CD4-positive, alpha-beta T cell treated with Interleukin-6 for 4 hours (primary cell): ENCODE data around the gene ZNF625.

ENCODE experiments used
- DNase-seq: peaks from one replicate; pipeline ENCODE4 v3.0.0-alpha.2; 2020; ENCODE audit warnings: mixed read lengths

Gene ZNF625

GRCh38 chr19:12156223-12157058, at the start of gene ZNF625:
Gene ZNF625, minus strand, starts transcription at chr19:12156734. Its CDS starts 176 bp downstream, at chr19:12156558.
- DNase-seq: peak; percentile 38

DNA sequence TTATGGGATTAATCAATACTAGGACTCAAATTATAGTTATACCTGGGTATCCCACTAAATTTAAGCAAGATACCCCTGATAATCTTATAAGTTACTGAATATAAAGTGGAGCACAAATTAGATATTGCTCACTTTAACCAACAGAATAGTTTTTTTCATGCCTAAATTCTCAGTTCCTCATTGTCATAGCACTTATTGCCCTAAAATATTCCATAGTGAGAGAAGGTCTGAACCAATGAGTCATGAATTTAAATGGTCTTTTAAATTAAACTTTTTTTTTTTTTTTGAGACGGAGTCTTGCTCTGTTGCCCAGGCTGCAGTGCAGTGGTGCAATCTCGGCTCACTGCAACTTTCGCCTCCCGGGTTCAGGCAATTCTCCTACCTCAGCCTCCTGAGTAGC, 48.8 kb upstream of the ZNF625 start:
- DNase-seq: no peak

- DNase-seq: peak; percentile 74
These were observed 45.7 kb upstream of the ZNF625 start for GRCh38 chr19:12202250-12202649.

DNA sequence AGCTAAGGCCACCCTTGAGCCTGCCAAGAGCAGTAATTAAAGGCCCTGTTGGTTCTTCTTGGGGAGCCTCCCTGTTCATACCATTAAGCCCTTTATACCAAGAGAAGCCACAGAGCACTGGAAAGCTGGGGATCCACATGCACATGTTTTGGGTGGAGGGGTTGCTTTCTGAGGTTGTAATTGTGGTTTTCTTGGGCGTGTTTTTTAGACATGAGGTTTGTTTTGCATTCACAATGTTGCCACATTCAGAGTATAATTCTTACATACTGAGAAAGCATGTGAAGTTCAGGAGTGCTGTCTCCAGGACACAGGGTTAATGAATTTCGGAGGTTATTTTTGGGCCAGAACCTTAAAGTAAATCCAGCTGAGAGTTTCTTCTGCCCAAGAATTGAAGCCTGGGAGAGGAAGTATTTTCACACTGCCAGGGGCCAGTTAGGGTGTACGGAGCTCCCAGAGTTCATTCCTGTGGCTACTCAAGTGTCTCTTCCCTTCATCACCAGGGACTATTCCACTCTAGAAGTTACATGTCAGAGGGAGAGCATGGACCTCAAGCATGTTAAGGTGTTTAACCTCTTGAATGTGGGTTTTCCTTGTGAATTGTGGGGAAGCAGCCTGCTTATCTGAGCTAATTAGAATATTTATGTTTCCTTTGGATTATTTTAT, 43.4 kb upstream of the ZNF625 start:
- DNase-seq: no peak

- no peak for DNase-seq
These were observed 41.6 kb upstream of the ZNF625 start for GRCh38 chr19:12198136-12198535.

DNA sequence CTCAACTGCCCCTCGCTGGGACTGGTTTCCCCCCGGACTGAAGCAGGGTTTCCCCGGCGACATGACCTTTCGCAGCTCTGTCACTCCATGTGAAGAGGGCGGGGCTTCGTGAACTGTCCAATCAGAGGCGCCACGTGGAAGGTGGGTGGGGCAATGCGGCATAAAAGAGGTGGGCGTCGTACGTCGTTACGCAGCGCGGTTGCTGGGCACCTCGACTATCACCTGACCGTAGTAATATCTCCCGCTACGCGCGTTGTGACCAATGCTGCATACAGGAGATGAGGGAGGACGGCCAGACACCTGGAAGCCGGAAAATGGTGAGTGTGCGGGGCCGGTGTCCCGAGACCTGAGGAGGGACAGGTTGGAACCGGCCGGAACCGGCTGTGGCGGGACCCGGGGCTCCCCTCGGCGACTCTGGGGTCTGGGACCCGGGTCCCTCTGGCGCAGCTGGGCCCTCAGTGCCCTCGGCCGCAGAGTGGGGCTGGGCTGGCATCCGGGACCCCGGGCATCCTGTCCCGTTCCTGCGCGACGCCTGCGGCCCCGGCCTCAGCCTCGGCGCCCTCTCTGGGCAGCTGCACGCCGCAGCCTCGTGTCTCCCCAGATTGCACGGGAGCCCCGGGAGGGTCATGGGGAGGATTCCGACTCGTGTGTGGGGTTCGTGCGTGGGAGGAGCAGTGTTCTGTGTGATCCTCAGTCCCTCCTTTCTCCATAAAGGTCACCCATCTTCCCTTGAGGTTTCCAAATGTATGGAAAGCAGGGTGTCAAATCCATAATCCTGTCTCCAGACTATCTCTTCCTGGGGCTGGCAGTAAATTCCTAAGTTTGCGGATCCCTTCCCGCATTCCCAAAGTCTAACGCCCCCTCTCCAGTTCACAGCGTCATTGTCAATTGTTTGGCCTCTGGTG, 38.5 kb upstream of the ZNF625 start:
- DNase-seq: peak; percentile 78

GRCh38 chr19:12187625-12188024, 31.1 kb upstream of the ZNF625 start:
- DNase-seq: no peak

DNA sequence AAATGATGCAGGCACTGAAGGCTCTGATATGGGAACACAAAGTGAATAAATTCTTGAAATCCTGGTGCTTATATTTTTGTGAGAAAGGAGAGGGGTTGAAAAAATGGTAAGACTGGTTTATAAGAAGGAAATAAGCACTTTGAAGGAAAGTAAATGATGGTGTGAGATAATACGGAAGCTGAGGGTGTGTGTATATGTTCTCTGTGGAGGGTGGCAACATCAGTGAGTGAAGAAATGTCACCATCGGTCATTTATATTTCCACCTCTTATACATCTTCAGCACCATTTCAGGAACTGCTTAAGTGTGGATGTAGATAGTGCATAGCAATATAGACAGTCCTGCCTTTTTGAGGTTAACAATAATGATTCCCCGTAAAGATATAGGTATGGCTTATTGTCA, 23.8 kb upstream of the ZNF625 start:
- DNase-seq: no peak

GRCh38 chr19:12166626-12167025, 10.1 kb upstream of the ZNF625 start:
- no peak for DNase-seq

- no peak for DNase-seq
These were observed 7.3 kb upstream of the ZNF625 start for GRCh38 chr19:12163826-12164225.

GRCh38 chr19:12162882-12163806, 6.6 kb upstream of the ZNF625 start, which contains the start of gene ZNF136:
Gene ZNF136, plus strand, starts transcription at chr19:12163096. Its CDS starts 108 bp downstream, at chr19:12163204.
- DNase-seq: peak; percentile 92

DNA sequence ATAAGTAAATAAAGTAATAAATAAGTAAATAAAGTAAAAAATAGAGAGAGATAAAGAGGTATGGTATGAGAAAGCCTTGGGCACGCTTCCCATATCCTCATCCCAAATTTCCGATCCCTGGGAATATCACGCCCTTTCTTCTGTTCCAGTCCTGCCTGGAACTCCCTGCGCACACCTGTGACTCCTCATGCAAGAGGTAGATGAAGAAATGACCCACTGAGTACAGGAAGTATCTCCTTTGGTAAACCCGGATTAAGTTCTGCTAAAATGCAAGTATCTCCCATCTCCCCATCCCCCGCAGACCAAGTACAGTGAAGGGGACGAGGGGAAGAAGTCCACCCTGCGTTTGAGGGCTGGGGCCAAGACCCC, 6.0 kb upstream of the ZNF625 start:
- no peak for DNase-seq

- DNase-seq: no peak
These were observed 3.4 kb upstream of the ZNF625 start for GRCh38 chr19:12159773-12160414.

GRCh38 chr19:12155324-12155860, 1.1 kb downstream of the ZNF625 start:
- peak; percentile 4 for DNase-seq

DNA sequence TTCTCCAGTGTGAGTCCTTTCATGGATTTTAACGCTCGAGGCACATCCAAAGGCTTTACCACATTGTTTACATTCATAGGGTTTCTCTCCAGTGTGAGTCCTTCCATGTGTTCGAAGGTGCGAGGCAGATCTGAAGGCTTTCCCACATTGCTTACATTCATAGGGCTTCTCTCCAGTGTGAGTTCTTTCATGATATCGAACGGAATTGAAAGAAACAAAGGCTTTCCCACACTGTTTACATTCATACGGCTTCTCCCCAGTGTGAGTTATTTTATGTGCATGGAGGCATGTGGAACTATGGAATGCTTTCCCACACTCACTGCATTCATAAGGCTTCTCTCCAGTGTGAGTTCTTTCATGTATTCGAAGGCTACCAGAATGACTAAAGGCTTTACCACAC, 11.2 kb downstream of the ZNF625 start:
- no peak for DNase-seq

DNA sequence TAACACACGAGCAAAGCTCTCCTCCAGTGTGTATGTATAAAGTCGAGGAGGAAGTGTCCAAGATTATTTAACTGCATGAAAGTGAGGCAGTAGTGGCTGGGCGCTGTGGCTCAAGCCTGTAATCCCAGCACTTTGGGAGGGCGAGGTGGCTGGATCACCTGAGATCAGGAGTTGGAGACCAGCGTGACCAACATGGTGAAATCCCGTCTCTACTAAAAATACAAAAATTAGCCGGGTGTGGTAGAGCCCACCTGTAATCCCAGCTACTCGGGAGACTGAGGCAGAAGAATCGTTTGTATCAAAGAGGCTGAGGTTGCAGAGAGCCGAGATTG, 15.2 kb downstream of the ZNF625 start:
- DNase-seq: no peak

DNA sequence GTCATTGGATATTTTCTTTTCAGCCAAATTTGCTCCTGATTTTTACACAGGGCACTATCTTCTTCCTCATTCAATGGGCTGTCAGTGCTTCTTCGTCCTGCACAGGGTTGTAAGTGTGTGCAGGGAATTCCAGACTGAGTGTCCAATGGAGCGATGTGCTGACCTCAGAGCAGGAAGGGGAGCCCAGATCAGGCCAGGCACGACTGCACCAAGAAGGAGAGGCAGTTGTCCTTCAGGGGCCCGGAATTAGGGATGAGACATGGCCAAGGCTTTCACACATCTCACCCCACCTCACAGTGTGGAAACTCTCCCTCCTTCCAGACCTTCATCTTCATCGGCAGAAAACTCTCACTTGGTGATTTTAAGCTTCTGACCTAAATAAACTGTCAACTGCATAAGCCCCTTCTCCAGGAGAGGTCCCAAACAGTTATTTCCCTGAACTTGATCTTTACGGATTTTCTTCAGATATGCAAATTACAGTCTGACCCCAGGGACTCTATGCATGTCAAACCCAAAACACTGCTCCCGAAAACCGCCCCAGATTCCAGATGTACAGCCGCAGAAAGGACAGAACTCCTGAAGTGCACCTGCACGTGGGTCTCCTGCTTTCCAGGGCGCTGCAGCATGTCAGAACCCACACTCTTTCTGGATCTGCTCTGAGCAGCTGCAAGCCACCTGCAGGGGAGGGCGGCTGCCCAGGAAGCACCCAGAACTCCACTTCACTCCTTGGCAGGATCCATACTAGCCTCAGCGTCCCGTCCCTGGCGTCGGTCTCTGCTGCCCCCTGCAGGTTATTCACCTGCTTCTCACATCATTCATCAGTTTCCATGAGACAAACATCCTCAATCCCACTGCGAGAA, 15.8 kb downstream of the ZNF625 start:
- DNase-seq: peak; percentile 92

GRCh38 chr19:12139885-12140544, 16.5 kb downstream of the ZNF625 start, which contains the start of gene ZNF20:
Gene ZNF20, minus strand, starts transcription at chr19:12140350. Its CDS starts 168 bp downstream, at chr19:12140182.
- DNase-seq: peak; percentile 95

DNA sequence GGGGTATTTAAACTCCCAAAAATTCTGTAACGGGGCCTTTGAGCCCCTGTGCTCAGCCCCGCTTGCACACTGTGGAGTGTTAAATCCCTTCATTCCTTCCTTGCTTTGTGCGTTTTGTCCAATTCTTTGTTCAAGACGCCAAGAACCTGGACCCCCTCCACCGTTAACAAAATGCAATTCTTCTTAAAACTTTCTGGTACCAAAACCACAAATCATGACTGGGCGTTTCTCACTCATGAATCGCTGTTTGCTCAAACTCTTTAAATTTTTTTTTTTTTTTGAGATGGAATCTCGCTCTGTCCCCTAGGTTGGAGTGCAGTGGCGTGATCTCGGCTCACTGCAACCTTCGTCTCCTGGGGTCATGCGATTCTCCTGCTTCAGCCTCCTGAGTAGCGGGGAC, 17.3 kb downstream of the ZNF625 start:
- no peak for DNase-seq
